Stimulated activated CD8-positive, alpha-beta memory T cell treated with anti-CD3 and anti-CD28 coated beads, Interleukin-12 subunit alpha, Interleukin-12 subunit beta, amount 100 ng/mL, for 24 hours (primary cell): ENCODE measurements around the gene EML1.

Experiments used
- DNase-seq: peaks from one replicate; pipeline ENCODE4 v3.0.0-alpha.2; 2020; ENCODE audit errors: extremely low read depth

Gene EML1

GRCh38 chr14:99990268-99991170 lies 197.3 kb downstream of the EML1 start:
- DNase-seq = no peak

DNA sequence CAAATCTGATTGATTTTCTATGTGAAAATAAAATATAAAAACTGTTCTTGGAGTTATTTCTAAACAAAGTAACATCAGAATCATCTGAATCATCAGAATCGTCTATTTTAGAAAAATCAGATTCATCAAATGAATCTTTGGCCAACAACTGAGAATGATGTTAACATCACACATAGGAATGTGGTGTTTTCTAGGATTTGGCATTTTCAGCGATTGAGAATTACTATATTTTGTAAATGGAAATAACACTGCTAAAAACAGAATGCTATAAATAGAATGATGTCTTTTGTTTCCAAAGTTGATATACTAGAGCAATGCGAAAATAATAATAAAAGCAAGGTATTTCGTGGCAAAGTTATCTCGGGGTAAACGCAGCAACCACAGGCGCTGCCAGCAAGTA lies 198.1 kb downstream of the EML1 start:
- DNase-seq = no peak
